NB4 (cell line): ENCODE results near the gene DNMT3A.

ENCODE experiments used
- CTCF ChIP-seq: IDR thresholded peaks from one replicate; pipeline ENCODE4 v1.5.1; 2012; ENCODE audit warnings: low read depth, low read length
- MYC ChIP-seq: IDR thresholded peaks from 2 replicates; pipeline ENCODE4 v1.6.1; 2011; ENCODE audit warnings: low read depth, low read length
- POLR2A ChIP-seq: IDR thresholded peaks from 2 replicates; pipeline ENCODE4 v1.6.1; 2011; ENCODE audit warnings: mild to moderate bottlenecking; ENCODE audit not compliant: insufficient read length; ENCODE audit errors: extremely low read depth

GRCh38 chr2:25281522-25281921 lies 60.2 kb downstream of the DNMT3A start:
- TF ChIP-seq MYC (no peak), CTCF (no peak), POLR2A (no peak)
